Measurements from ENCODE around the gene SCLY.

DNA sequence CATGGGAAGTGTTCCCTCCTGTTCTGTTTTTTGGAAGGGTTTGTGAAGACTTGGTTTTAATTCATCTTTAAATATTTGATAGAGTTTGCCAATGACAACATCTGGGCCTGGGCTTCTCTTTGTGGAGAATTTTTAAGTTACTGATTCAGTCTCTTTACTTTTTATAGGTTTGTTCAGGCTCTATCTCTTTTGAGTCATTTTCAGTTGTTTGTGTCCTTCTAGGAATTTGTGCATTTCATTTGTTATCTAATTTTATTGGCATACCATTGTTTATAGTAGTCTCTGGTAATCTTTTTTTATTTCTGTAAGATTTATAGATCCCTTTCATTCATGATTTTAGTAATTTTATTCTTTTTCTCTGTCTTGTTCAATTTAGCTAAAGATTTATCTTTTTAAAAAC is 14.6 kb downstream of the SCLY start:
- no peak for TF ChIP-seq EZH2phosphoT487 (IDR thresholded peaks at IDR 0.05; ENCODE audit: borderline replicate concordance)
- TF ChIP-seq, protein P1, sequence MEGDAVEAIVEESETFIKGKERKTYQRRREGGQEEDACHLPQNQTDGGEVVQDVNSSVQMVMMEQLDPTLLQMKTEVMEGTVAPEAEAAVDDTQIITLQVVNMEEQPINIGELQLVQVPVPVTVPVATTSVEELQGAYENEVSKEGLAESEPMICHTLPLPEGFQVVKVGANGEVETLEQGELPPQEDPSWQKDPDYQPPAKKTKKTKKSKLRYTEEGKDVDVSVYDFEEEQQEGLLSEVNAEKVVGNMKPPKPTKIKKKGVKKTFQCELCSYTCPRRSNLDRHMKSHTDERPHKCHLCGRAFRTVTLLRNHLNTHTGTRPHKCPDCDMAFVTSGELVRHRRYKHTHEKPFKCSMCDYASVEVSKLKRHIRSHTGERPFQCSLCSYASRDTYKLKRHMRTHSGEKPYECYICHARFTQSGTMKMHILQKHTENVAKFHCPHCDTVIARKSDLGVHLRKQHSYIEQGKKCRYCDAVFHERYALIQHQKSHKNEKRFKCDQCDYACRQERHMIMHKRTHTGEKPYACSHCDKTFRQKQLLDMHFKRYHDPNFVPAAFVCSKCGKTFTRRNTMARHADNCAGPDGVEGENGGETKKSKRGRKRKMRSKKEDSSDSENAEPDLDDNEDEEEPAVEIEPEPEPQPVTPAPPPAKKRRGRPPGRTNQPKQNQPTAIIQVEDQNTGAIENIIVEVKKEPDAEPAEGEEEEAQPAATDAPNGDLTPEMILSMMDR (conservative IDR thresholded peaks at IDR 0.05; ENCODE audit: low read length): no peak
